Measurements from ENCODE around the gene ORC4. TPM values are rescaled to one million over a fixed set of nuclear protein-coding genes. Genes with fewer than 3 reads are reported as not detected.

The ORC4 gene
- total and polyA plus RNA-seq, 2 of the 8 experiments (the other 6 are each of a cell fraction or from before 2014, with no cell fraction given): 22.7 to 63.7 TPM

- H3K4me2 ChIP-seq (ENCODE audit: insufficient read depth in 1 of 2, low read depth in 2 of 2, low read length in 2 of 2): peak overlapping the region; percentile 5 to 31; a peak in 1 of 4 replicates
- no peak overlapping the region for H3K9ac ChIP-seq (replicated peaks in 1 of 4; ENCODE audit: extremely low read depth in 1 of 4, low read depth in 3 of 4, low read length in 3 of 4)
- H2BK120ac ChIP-seq (replicated peaks; ENCODE audit: low read depth, low read length): no peak overlapping the region
- H2BK20ac ChIP-seq (ENCODE audit: low read length): no peak overlapping the region
- no peak overlapping the region for H3K14ac ChIP-seq (ENCODE audit: insufficient read length)
- H2BK5ac ChIP-seq (ENCODE audit: low read depth, low read length): no peak overlapping the region
- DNase-seq (ENCODE audit: low read depth in 1 of 2, low spot score in 2 of 2): no peak
- no peak overlapping the region for H3K56ac ChIP-seq (replicated peaks; ENCODE audit: insufficient read length, low read depth, low read length)
- FAIRE-seq: no peak
- H3K23me2 ChIP-seq (ENCODE audit: low read depth, low read length): no peaks in the 10 kb centered on the region
- peaks cover 0 to 1% of the 10 kb centered on the region in 2 experiments for H4K20me1 ChIP-seq (replicated peaks in 1 of 2; ENCODE audit: control insufficient read depth in 1 of 2, insufficient read depth in 2 of 2, low read length in 2 of 2)
- H3K27ac ChIP-seq (ENCODE audit: low read depth, low read length): no peak overlapping the region
- H3K23ac ChIP-seq (ENCODE audit: insufficient read length): no peak overlapping the region
- H4K91ac ChIP-seq (replicated peaks; ENCODE audit: insufficient read length, low read length): no peak overlapping the region
- ChIA-PET POLR2A (ENCODE audit: partially characterized antibody) (interaction anchor here (0.6 to 0.7 kb wide), 2 partner anchors 33 to 534 kb away, joined by 3 read pairs; no protein-coding TSS in a partner anchor), CTCF (ENCODE audit: partially characterized antibody) (interaction anchor here (0.6 to 6.8 kb wide), 14 partner anchors 11 to 519 kb away, joined by 3 to 54 read pairs (median 4); no protein-coding TSS in a partner anchor)
- H3K79me1 ChIP-seq (ENCODE audit: low read depth, low read length): no peaks in the 10 kb centered on the region; the same call in 1 of the 2 replicates
- no peak overlapping the region for H4K8ac ChIP-seq (ENCODE audit: extremely low read depth, insufficient read depth, low read length)
- no peaks in the 10 kb centered on the region for H3K27me3 ChIP-seq (replicated peaks in 1 of 4; ENCODE audit: control insufficient read depth in 3 of 4, extremely low read depth in 1 of 4, insufficient read depth in 3 of 4, low read length in 3 of 4)
- H4K5ac ChIP-seq (ENCODE audit: insufficient read length, low read depth, low read length): no peak overlapping the region
- no peak overlapping the region for H3K4ac ChIP-seq (replicated peaks; ENCODE audit: insufficient read length, low read depth, low read length)
- H2AK5ac ChIP-seq (ENCODE audit: low read depth, low read length): no peak overlapping the region
- peaks cover 0 to 4% (median 1%) of the 10 kb centered on the region in 4 experiments; a peak in 3 of 7 replicates for H3K4me1 ChIP-seq (replicated peaks in 1 of 4; ENCODE audit: control insufficient read depth in 3 of 4, insufficient read depth in 4 of 4, low read length in 3 of 4)
- no peak overlapping the region for H2BK15ac ChIP-seq (ENCODE audit: low read length)
- no peak overlapping the region for H2AFZ ChIP-seq (ENCODE audit: low read length)
- H2BK12ac ChIP-seq (ENCODE audit: low read depth, low read length): no peak overlapping the region
- H3K4me3 ChIP-seq (ENCODE audit: extremely low read depth in 1 of 4, insufficient read depth in 2 of 4, low read depth in 3 of 4, low read length in 4 of 4): no peak overlapping the region; a peak in 1 of 8 replicates
- no peak overlapping the region for H3K18ac ChIP-seq (ENCODE audit: extremely low read depth, low read length)
- no peaks in the 10 kb centered on the region for H3K9me3 ChIP-seq (ENCODE audit: insufficient read depth in 2 of 2, low read depth in 1 of 2, low read length in 1 of 2)
- WGBS, 2 experiments (ENCODE audit: extremely low coverage in 1 of 2, insufficient coverage in 1 of 2, insufficient read length in 1 of 2, insufficient replicate concordance in 2 of 2, low coverage in 1 of 2, low lambda C conversion rate in 2 of 2, missing lambda C conversion rate in 1 of 2): 78% methylated on average over 3 of the region's 3 CpGs; no CpG with 5 or more reads in 1 of the 2 experiments
- peaks cover 0 to 91% of the 10 kb centered on the region in 2 experiments; a peak in 3 of 4 replicates for H3K79me2 ChIP-seq (ENCODE audit: control insufficient read depth in 1 of 2, insufficient read depth in 2 of 2, low read length in 2 of 2)
- no peaks in the 10 kb centered on the region for H3K36me3 ChIP-seq (ENCODE audit: control insufficient read depth in 2 of 4, insufficient read depth in 4 of 4, low read length in 3 of 4)
- TF ChIP-seq NRF1 (IDR thresholded peaks at IDR 0.05; ENCODE audit: low read depth, low read length) (no peak), PHF8 (conservative IDR thresholded peaks at IDR 0.05; ENCODE audit: low read depth, low read length) (no peak), SRF (IDR thresholded peaks at IDR 0.05; ENCODE audit: low read depth, low read length) (no peak), TCF12 (IDR thresholded peaks at IDR 0.05; ENCODE audit: low read depth, low read length) (no peak), ATF3 (IDR thresholded peaks at IDR 0.05; ENCODE audit: insufficient read depth, low read depth, low read length) (no peak), CBX8 (IDR thresholded peaks at IDR 0.05; ENCODE audit: borderline replicate concordance, low read depth, low read length) (no peak), SIN3A (conservative IDR thresholded peaks at IDR 0.05 in 1 of 2, IDR thresholded peaks at IDR 0.05 in 1 of 2; ENCODE audit: low read depth in 1 of 2, low read length in 2 of 2) (no peak), SP1 (IDR thresholded peaks at IDR 0.05; ENCODE audit: low read depth, low read length) (no peak), POLR2A (IDR thresholded peaks at IDR 0.05; ENCODE audit: control extremely low read depth in 1 of 2, low read depth in 2 of 2, low read length in 2 of 2) (no peak), SUZ12 (IDR thresholded peaks at IDR 0.05; ENCODE audit: low read length) (no peak), JUND (IDR thresholded peaks at IDR 0.05; ENCODE audit: low read length) (no peak), BRCA1 (IDR thresholded peaks at IDR 0.05; ENCODE audit: low read depth, low read length) (no peak), SAP30 (IDR thresholded peaks at IDR 0.05; ENCODE audit: insufficient read depth, insufficient replicate concordance, low read length) (no peak)
- TF ChIP-seq, protein P1, sequence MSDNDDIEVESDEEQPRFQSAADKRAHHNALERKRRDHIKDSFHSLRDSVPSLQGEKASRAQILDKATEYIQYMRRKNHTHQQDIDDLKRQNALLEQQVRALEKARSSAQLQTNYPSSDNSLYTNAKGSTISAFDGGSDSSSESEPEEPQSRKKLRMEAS (IDR thresholded peaks at IDR 0.05): no peak
Observed at GRCh38 chr2:147989102-147989501, 31.4 kb downstream of the ORC4 start.

Data from H1 (cell line).